Fibroblast of lung (primary cell): ENCODE data around the gene SCN7A. TPM values are rescaled to one million over a fixed set of nuclear protein-coding genes. Genes with fewer than 3 reads are reported as not detected.

Source experiments
- DNase-seq, 2 donors: peaks; one replicate each; pipeline versions ENCODE4 v3.0.0 to v3.0.0-alpha.2; 2010; ENCODE audit warnings: low read depth in 2 of 2
- H2AFZ ChIP-seq: 2 replicates; pipeline ENCODE4 v1.5.1; 2012; ENCODE audit warnings: low read length, control low read depth, inconsistent platforms
- H3K27ac ChIP-seq: 2 replicates; pipeline ENCODE4 v1.5.1; 2011; ENCODE audit warnings: low read length, control low read depth; ENCODE audit not compliant: insufficient read depth
- H3K27me3 ChIP-seq: 2 replicates; pipeline ENCODE4 v1.5.1; 2011; ENCODE audit warnings: mild to moderate bottlenecking, low read length; ENCODE audit not compliant: control insufficient read depth, insufficient read depth
- H3K36me3 ChIP-seq: 2 replicates; pipeline ENCODE4 v1.5.1; 2011; ENCODE audit warnings: low read length; ENCODE audit not compliant: control insufficient read depth, insufficient read depth
- H3K4me1 ChIP-seq: 2 replicates; pipeline ENCODE4 v1.5.1; 2011; ENCODE audit warnings: low read length; ENCODE audit not compliant: control insufficient read depth, insufficient read depth; ENCODE audit errors: extremely low read depth
- H3K4me2 ChIP-seq: 2 replicates; pipeline ENCODE4 v1.5.1; 2011; ENCODE audit warnings: low read length, control low read depth; ENCODE audit not compliant: insufficient read depth; ENCODE audit errors: extremely low read depth
- H3K4me3 ChIP-seq, 4 experiments: fragments of 200-600 bp in 1 of 4; sonication (generic) in 1 of 4; replicated peaks in 1 of 4; 2 replicates each; pipeline ENCODE4 v1.5.1; 2011 to 2016; ENCODE audit warnings: low read length in 4 of 4, low read depth in 3 of 4, mild to moderate bottlenecking in 3 of 4, control low read depth in 2 of 4, inconsistent platforms in 1 of 4, mixed read lengths in 1 of 4; ENCODE audit not compliant: insufficient read depth in 1 of 4; ENCODE audit errors: control extremely low read depth in 1 of 4
- H3K79me2 ChIP-seq: 2 replicates; pipeline ENCODE4 v1.5.1; 2012; ENCODE audit warnings: mild to moderate bottlenecking, low read length, inconsistent platforms; ENCODE audit not compliant: control insufficient read depth, insufficient read depth
- H3K9ac ChIP-seq: 2 replicates; pipeline ENCODE4 v1.5.1; 2011; ENCODE audit warnings: mild to moderate bottlenecking, low read length, control low read depth; ENCODE audit not compliant: insufficient read depth
- H3K9me3 ChIP-seq: 2 replicates; pipeline ENCODE4 v1.5.1; 2012; ENCODE audit warnings: low read depth, low read length; ENCODE audit not compliant: control insufficient read depth, insufficient read depth
- H4K20me1 ChIP-seq: 2 replicates; pipeline ENCODE4 v1.5.1; 2011; ENCODE audit warnings: low read length; ENCODE audit not compliant: control insufficient read depth, insufficient read depth; ENCODE audit errors: extremely low read depth
- CTCF ChIP-seq, 2 donors: IDR thresholded peaks in 1 of 2; conservative IDR thresholded peaks in 1 of 2; 1 replicate in 1 of 2; 2 replicates in 1 of 2; pipeline ENCODE4 v1.5.1; 2011 to 2012; ENCODE audit warnings: low read length in 2 of 2, control low read depth in 1 of 2, inconsistent platforms in 1 of 2, low read depth in 1 of 2, mild to moderate bottlenecking in 1 of 2
- EZH2 ChIP-seq: IDR thresholded peaks from 2 replicates; pipeline ENCODE4 v1.5.1; 2012; ENCODE audit warnings: low read length, control low read depth, mild to moderate bottlenecking; ENCODE audit errors: missing control alignments
- polyA plus RNA-seq, 2 donors: library from polyadenylated mRNA; depleted of rRNA in 1 of 2; stranded (reverse) in 1 of 2; unstranded in 1 of 2; fragments of >200 nt; gene quantifications; 2 replicates each; pipeline ENCODE4 v1.2.1, GENCODE V29; 2011 to 2012; ENCODE audit warnings: missing spikeins in 1 of 2
- total RNA-seq: library from RNA; depleted of rRNA; stranded (reverse); fragments of >200 nt; gene quantifications from 2 replicates; pipeline ENCODE4 v1.2.1, GENCODE V29; 2014

SCN7A gene
- total and polyA plus RNA-seq, 2 donors (not counting 1 experiment from before 2014, with no cell fraction given) = 7.8 to 8.9 TPM

- Histone ChIP-seq H4K20me1 (no peaks in the 10 kb centered on the region), H3K36me3 (no peaks in the 10 kb centered on the region), H2AFZ (no peak overlapping the region), H3K27me3 (no peaks in the 10 kb centered on the region), H3K4me2 (no peak overlapping the region), H3K27ac (no peak overlapping the region), H3K9ac (no peak overlapping the region), H3K9me3 (no peaks in the 10 kb centered on the region), H3K4me1 (no peaks in the 10 kb centered on the region), H3K79me2 (no peaks in the 10 kb centered on the region), H3K4me3 (no peak overlapping the region)
- TF ChIP-seq EZH2 = no peak
- TF ChIP-seq CTCF (conservative IDR thresholded peaks at IDR 0.05 in 1 of 2, IDR thresholded peaks at IDR 0.05 in 1 of 2; ENCODE audit: low read depth in 1 of 2, low read length in 2 of 2) = no peak
- peak in 1 of 2 donors; percentile 11 for DNase-seq
Measured at GRCh38 chr2:166518634-166519390, 24.8 kb upstream of the SCN7A start.

- Histone ChIP-seq H4K20me1 (no peaks in the 10 kb centered on the region), H2AFZ (no peak overlapping the region), H3K4me2 (no peak overlapping the region), H3K27ac (no peak overlapping the region), H3K27me3 (no peaks in the 10 kb centered on the region), H3K36me3 (no peaks in the 10 kb centered on the region), H3K79me2 (no peaks in the 10 kb centered on the region), H3K9me3 (no peaks in the 10 kb centered on the region), H3K4me1 (no peaks in the 10 kb centered on the region), H3K9ac (no peak overlapping the region), H3K4me3 (no peak overlapping the region)
- no peak for DNase-seq
- TF ChIP-seq CTCF (conservative IDR thresholded peaks at IDR 0.05 in 1 of 2, IDR thresholded peaks at IDR 0.05 in 1 of 2; ENCODE audit: low read depth in 1 of 2, low read length in 2 of 2) = no peak
- TF ChIP-seq EZH2 = no peak
Measured at GRCh38 chr2:166517533-166518061, 23.5 kb upstream of the SCN7A start.

GRCh38 chr2:166516712-166517303, 22.8 kb upstream of the SCN7A start:
- H2AFZ ChIP-seq = no peak overlapping the region
- H3K9ac ChIP-seq = no peak overlapping the region
- TF ChIP-seq EZH2 = no peak
- TF ChIP-seq CTCF (conservative IDR thresholded peaks at IDR 0.05 in 1 of 2, IDR thresholded peaks at IDR 0.05 in 1 of 2; ENCODE audit: low read depth in 1 of 2, low read length in 2 of 2) = peak; percentile 78 to 80
- no peak overlapping the region for H3K27ac ChIP-seq
- H3K36me3 ChIP-seq = no peaks in the 10 kb centered on the region
- H3K4me2 ChIP-seq = no peak overlapping the region
- DNase-seq = peak; percentile 24 to 56
- no peaks in the 10 kb centered on the region for H3K27me3 ChIP-seq
- no peaks in the 10 kb centered on the region for H3K9me3 ChIP-seq
- H3K79me2 ChIP-seq = no peaks in the 10 kb centered on the region
- no peaks in the 10 kb centered on the region for H4K20me1 ChIP-seq
- H3K4me1 ChIP-seq = no peaks in the 10 kb centered on the region
- H3K4me3 ChIP-seq = no peak overlapping the region
